Aorta (tissue), 5 donors: ENCODE data around the gene RANBP6. TPM values are rescaled to one million over a fixed set of nuclear protein-coding genes. Genes with fewer than 3 reads are reported as not detected.
"Not testable (repeated sequence)": the region's sequence is repeated elsewhere in the genome, so short reads cannot be mapped to it uniquely, and the experiment has no call there.

Source experiments
- ATAC-seq: fragments of 200-7000 bp; cut with Tn5 transposase; one replicate; pipeline ENCODE4 v1.9.1; 2022; ENCODE audit warnings: moderate library complexity; ENCODE audit not compliant: low FRiP score
- DNase-seq, 2 donors: peaks; one replicate each; pipeline ENCODE4 v3.0.0-alpha.2; 2020
- H3K27ac ChIP-seq, 2 donors: one replicate each; pipeline ENCODE4 v1.5.1; 2013; ENCODE audit warnings: low read length in 2 of 2, mild to moderate bottlenecking in 2 of 2, moderate library complexity in 2 of 2, control low read depth in 1 of 2, inconsistent platforms in 1 of 2, low read depth in 1 of 2
- H3K27me3 ChIP-seq, 2 donors: one replicate each; pipeline ENCODE4 v1.6.1; 2013; ENCODE audit warnings: control low read depth in 1 of 2, low read length in 1 of 2, mild to moderate bottlenecking in 1 of 2, moderate library complexity in 1 of 2; ENCODE audit not compliant: insufficient read depth in 2 of 2, control insufficient read depth in 1 of 2
- H3K36me3 ChIP-seq, 2 donors: one replicate each; pipeline ENCODE4 v1.6.1; 2013; ENCODE audit warnings: control low read depth in 1 of 2, low read length in 1 of 2, mild to moderate bottlenecking in 1 of 2; ENCODE audit not compliant: insufficient read depth in 2 of 2, control insufficient read depth in 1 of 2
- H3K4me1 ChIP-seq, 2 donors: one replicate each; pipeline ENCODE4 v1.6.1; 2013; ENCODE audit warnings: low read length in 2 of 2, control low read depth in 1 of 2, mild to moderate bottlenecking in 1 of 2, moderate library complexity in 1 of 2; ENCODE audit not compliant: insufficient read depth in 2 of 2, control insufficient read depth in 1 of 2
- H3K4me3 ChIP-seq, 2 donors: one replicate each; pipeline ENCODE4 v1.5.1; 2013; ENCODE audit warnings: low read length in 2 of 2, control low read depth in 1 of 2, mild to moderate bottlenecking in 1 of 2
- H3K9me3 ChIP-seq: one replicate; pipeline ENCODE4 v1.6.1; 2013; ENCODE audit warnings: mild to moderate bottlenecking, low read length; ENCODE audit not compliant: control insufficient read depth
- WGBS, 2 donors: extraction: QIAGEN DNeasy Blood & Tissue Kit; methylation state at CpG; one replicate each; pipeline ENCODE4 v1.1.7; 2013; 5-methylcytosine and 5-hydroxymethylcytosine counted together
- intact Hi-C, 2 donors: fragments of 100-400 bp; cut with DNase I; formaldehyde crosslinking; loops; one replicate each; pipeline versions ENCODE4 v1.14.2 to v1.15.0; 2022
- polyA plus RNA-seq, 2 donors: library from polyadenylated mRNA; stranded (reverse); fragments of 200-250 nt; gene quantifications; one replicate each; pipeline ENCODE4 v1.2.3, GENCODE V29; 2013
- total RNA-seq, 2 donors: library from RNA; stranded (reverse); fragmentation: NEBNext Ultra II Directional; extraction: Animal tissue kit (Norgen Biotek cat#: 25700); gene quantifications; one replicate each; pipeline ENCODE4 v1.2.1, GENCODE V29; 2021
- donor health status: healthy with polysubstance abuse.
- donor health status: Bipolar disorder and iron deficiency.
- donor health status: DM: no; HTN: no; CAD: no.
- donor health status: DM: no; HTN: no; CAD: no.
- donor health status: DM: yes; HTN: yes; CAD: no.

Gene RANBP6
- total and polyA plus RNA-seq, 4 donors = 2.4 to 14.0 (median 10.8) TPM

- H3K27ac ChIP-seq = no peak overlapping the region
- 84 to 94% methylated on average over 1 of the region's 1 CpG for WGBS, 2 donors
- ATAC-seq (no peak), DNase-seq (no peak)
- no peaks in the 10 kb centered on the region for H3K4me1 ChIP-seq
- H3K36me3 ChIP-seq = no peaks in the 10 kb centered on the region
- H3K27me3 ChIP-seq = no peaks in the 10 kb centered on the region
- H3K9me3 ChIP-seq = no peaks in the 10 kb centered on the region
- no peak overlapping the region for H3K4me3 ChIP-seq
- intact Hi-C loops = no loop called here
Measured at GRCh38 chr9:6048039-6048438, 32.6 kb upstream of the RANBP6 start.

- intact Hi-C loops = no loop called here
- 80 to 83% methylated on average over 4 of the region's 4 CpGs for WGBS, 2 donors
- no peaks in the 10 kb centered on the region for H3K4me1 ChIP-seq
- no peaks in the 10 kb centered on the region for H3K36me3 ChIP-seq
- ATAC-seq = no peak
- no peak overlapping the region for H3K27ac ChIP-seq
- no peak for DNase-seq
- H3K9me3 ChIP-seq = no peaks in the 10 kb centered on the region
- H3K27me3 ChIP-seq = no peaks in the 10 kb centered on the region
- H3K4me3 ChIP-seq = no peak overlapping the region
Measured at GRCh38 chr9:6047020-6047419, 31.6 kb upstream of the RANBP6 start.

- ATAC-seq = no peak
- no peak for DNase-seq
- Histone ChIP-seq H3K9me3 (no peaks in the 10 kb centered on the region), H3K27me3 (no peaks in the 10 kb centered on the region), H3K4me1 (no peaks in the 10 kb centered on the region), H3K27ac (no peak overlapping the region), H3K4me3 (no peak overlapping the region), H3K36me3 (no peaks in the 10 kb centered on the region)
- 71 to 74% methylated on average over 4 of the region's 4 CpGs for WGBS, 2 donors
- intact Hi-C loops = no loop called here
Measured at GRCh38 chr9:6045364-6045763, 29.9 kb upstream of the RANBP6 start.

- H3K27me3 ChIP-seq = no peaks in the 10 kb centered on the region
- H3K36me3 ChIP-seq = no peaks in the 10 kb centered on the region
- H3K27ac ChIP-seq = no peak overlapping the region
- H3K4me1 ChIP-seq = no peaks in the 10 kb centered on the region
- no peak for DNase-seq
- intact Hi-C loops = no loop called here
- H3K4me3 ChIP-seq = no peak overlapping the region
- 84 to 91% methylated on average over 3 of the region's 3 CpGs for WGBS, 2 donors
- no peak for ATAC-seq
- H3K9me3 ChIP-seq = no peaks in the 10 kb centered on the region
Measured at GRCh38 chr9:6040077-6040476, 24.7 kb upstream of the RANBP6 start.

- H3K27me3 ChIP-seq = no peaks in the 10 kb centered on the region
- no peaks in the 10 kb centered on the region for H3K4me1 ChIP-seq
- H3K36me3 ChIP-seq = no peaks in the 10 kb centered on the region
- intact Hi-C loops = no loop called here
- H3K27ac ChIP-seq = no peak overlapping the region
- no peak for DNase-seq
- H3K9me3 ChIP-seq = no peaks in the 10 kb centered on the region
- no peak for ATAC-seq
- 89% methylated on average over 3 of the region's 3 CpGs for WGBS, 2 donors
- no peak overlapping the region for H3K4me3 ChIP-seq
Measured at GRCh38 chr9:6036391-6036790, 21.0 kb upstream of the RANBP6 start.

- Histone ChIP-seq H3K4me1 (no peaks in the 10 kb centered on the region), H3K27me3 (no peaks in the 10 kb centered on the region), H3K4me3 (no peak overlapping the region), H3K27ac (no peak overlapping the region), H3K36me3 (no peaks in the 10 kb centered on the region), H3K9me3 (no peaks in the 10 kb centered on the region)
- DNase-seq (no peak), ATAC-seq (no peak)
- 63 to 71% methylated on average over 5 of the region's 5 CpGs for WGBS, 2 donors
- intact Hi-C loops = no loop called here
Measured at GRCh38 chr9:6034954-6035353, 19.5 kb upstream of the RANBP6 start.

- Histone ChIP-seq H3K4me3 (no peak overlapping the region), H3K9me3 (no peaks in the 10 kb centered on the region), H3K27ac (no peak overlapping the region), H3K4me1 (no peaks in the 10 kb centered on the region), H3K36me3 (no peaks in the 10 kb centered on the region), H3K27me3 (no peaks in the 10 kb centered on the region)
- DNase-seq (no peak), ATAC-seq (no peak)
- 65 to 75% methylated on average over 4 of the region's 4 CpGs for WGBS, 2 donors
- intact Hi-C loops = no loop called here
Measured at GRCh38 chr9:6029604-6030274, 14.3 kb upstream of the RANBP6 start.

- H3K4me3 ChIP-seq = no peak overlapping the region
- H3K27me3 ChIP-seq = no peaks in the 10 kb centered on the region
- 41 to 57% methylated on average over 4 of the region's 4 CpGs for WGBS, 2 donors
- no peaks in the 10 kb centered on the region for H3K9me3 ChIP-seq
- H3K4me1 ChIP-seq = no peaks in the 10 kb centered on the region
- no peak for ATAC-seq
- no peak for DNase-seq
- H3K27ac ChIP-seq = no peak overlapping the region
- intact Hi-C loops = no loop called here
- H3K36me3 ChIP-seq = no peaks in the 10 kb centered on the region
Measured at GRCh38 chr9:6024035-6024554, 8.7 kb upstream of the RANBP6 start.

GRCh38 chr9:6016975-6017374, 1.6 kb upstream of the RANBP6 start:
- ATAC-seq, DNase-seq, intact Hi-C loops, H3K27ac ChIP-seq, H3K4me3 ChIP-seq, H3K27me3 ChIP-seq, H3K9me3 ChIP-seq, H3K36me3 ChIP-seq: not testable (repeated sequence)
- 94 to 96% methylated on average over 10 of the region's 10 CpGs for WGBS, 2 donors
- peaks cover 0 to 11% of the 10 kb centered on the region in 2 donors for H3K4me1 ChIP-seq
